HUES64 (cell line): ENCODE results near the gene BRF1.

Experiments used
- H3K27ac ChIP-seq: 2 replicates; pipeline ENCODE4 v1.7.0; 2013; ENCODE audit warnings: low read depth, low read length, inconsistent platforms
- H3K27me3 ChIP-seq: 2 replicates; pipeline ENCODE4 v1.6.1; 2013; ENCODE audit warnings: mild to moderate bottlenecking, low read length; ENCODE audit not compliant: insufficient read depth
- H3K36me3 ChIP-seq: 2 replicates; pipeline ENCODE4 v1.6.1; 2013; ENCODE audit warnings: mild to moderate bottlenecking, low read length; ENCODE audit not compliant: insufficient read depth
- H3K4me1 ChIP-seq: 2 replicates; pipeline ENCODE4 v1.6.1; 2013; ENCODE audit warnings: mild to moderate bottlenecking, low read length, moderate library complexity; ENCODE audit not compliant: insufficient read depth
- H3K4me3 ChIP-seq: 2 replicates; pipeline ENCODE4 v1.5.1; 2013; ENCODE audit warnings: mild to moderate bottlenecking, low read length, moderate library complexity
- H3K9ac ChIP-seq: 2 replicates; pipeline ENCODE4 v1.6.1; 2013; ENCODE audit warnings: mild to moderate bottlenecking, low read depth, low read length
- H3K9me3 ChIP-seq: 2 replicates; pipeline ENCODE4 v1.6.1; 2013; ENCODE audit warnings: low read depth, low read length; ENCODE audit not compliant: insufficient read depth
- WGBS: fragments of 150-250, 120-280 bp; methylation state at CpG from one replicate; pipeline ENCODE4 v1.1.7; 2013; ENCODE audit warnings: missing lambda C conversion rate; 5-methylcytosine and 5-hydroxymethylcytosine counted together

BRF1 gene

GRCh38 chr14:105163040-105163742 lies 137.6 kb downstream of the BRF1 start:
- H3K9ac ChIP-seq: no peak overlapping the region
- H3K9me3 ChIP-seq: no peaks in the 10 kb centered on the region
- no peaks in the 10 kb centered on the region for H3K4me1 ChIP-seq
- no peak overlapping the region for H3K4me3 ChIP-seq
- 85% methylated on average over 18 of the region's 18 CpGs for WGBS
- H3K36me3 ChIP-seq: no peaks in the 10 kb centered on the region
- H3K27ac ChIP-seq: no peak overlapping the region
- H3K27me3 ChIP-seq: peaks cover 18% of the 10 kb centered on the region

- Histone ChIP-seq H3K4me1 (no peaks in the 10 kb centered on the region), H3K27ac (no peak overlapping the region), H3K27me3 (peaks cover 14% of the 10 kb centered on the region), H3K9me3 (no peaks in the 10 kb centered on the region), H3K9ac (no peak overlapping the region), H3K36me3 (no peaks in the 10 kb centered on the region), H3K4me3 (no peak overlapping the region)
- 88% methylated on average over 2 of the region's 2 CpGs for WGBS
These were observed 138.2 kb downstream of the BRF1 start for GRCh38 chr14:105162669-105162979.

- Histone ChIP-seq H3K4me3 (no peak overlapping the region), H3K4me1 (no peaks in the 10 kb centered on the region), H3K36me3 (no peaks in the 10 kb centered on the region), H3K27ac (no peak overlapping the region), H3K27me3 (peaks cover 11% of the 10 kb centered on the region), H3K9me3 (no peaks in the 10 kb centered on the region), H3K9ac (no peak overlapping the region)
- 83% methylated on average over 10 of the region's 10 CpGs for WGBS
These were observed 138.7 kb downstream of the BRF1 start for GRCh38 chr14:105161964-105162668.

GRCh38 chr14:105161309-105161708 lies 139.5 kb downstream of the BRF1 start:
- no peak overlapping the region for H3K9ac ChIP-seq
- no peak overlapping the region for H3K27ac ChIP-seq

GRCh38 chr14:105160776-105161175 lies 140.0 kb downstream of the BRF1 start:
- WGBS: 95% methylated on average over 12 of the region's 12 CpGs
- Histone ChIP-seq H3K9me3 (no peaks in the 10 kb centered on the region), H3K9ac (no peak overlapping the region), H3K36me3 (no peaks in the 10 kb centered on the region), H3K4me1 (no peaks in the 10 kb centered on the region), H3K4me3 (no peak overlapping the region), H3K27me3 (no peaks in the 10 kb centered on the region), H3K27ac (no peak overlapping the region)

More at GRCh38 chr14:105161309-105161708, 139.5 kb downstream of the BRF1 start:
- no peaks in the 10 kb centered on the region for H3K9me3 ChIP-seq
- H3K36me3 ChIP-seq: no peaks in the 10 kb centered on the region
- no peaks in the 10 kb centered on the region for H3K4me1 ChIP-seq
- WGBS: 89% methylated on average over 15 of the region's 15 CpGs
- H3K27me3 ChIP-seq: peaks cover 3% of the 10 kb centered on the region
- H3K4me3 ChIP-seq: no peak overlapping the region

GRCh38 chr14:105159344-105159743 lies 141.5 kb downstream of the BRF1 start:
- H3K4me1 ChIP-seq: no peaks in the 10 kb centered on the region
- no peak overlapping the region for H3K9ac ChIP-seq
- no peaks in the 10 kb centered on the region for H3K9me3 ChIP-seq
- no peak overlapping the region for H3K4me3 ChIP-seq
- WGBS: 88% methylated on average over 12 of the region's 14 CpGs
- no peaks in the 10 kb centered on the region for H3K36me3 ChIP-seq
- no peaks in the 10 kb centered on the region for H3K27me3 ChIP-seq
- no peak overlapping the region for H3K27ac ChIP-seq
